VCaP (cell line): ENCODE data around the gene FARS2.

Experiments used
- H3K27ac ChIP-seq: fragments of 450-650 bp; 2 replicates; pipeline ENCODE4 v1.5.1; 2017
- CTCF ChIP-seq: fragments of 450-650 bp; conservative IDR thresholded peaks from 2 replicates; pipeline ENCODE4 v1.5.1; 2017; ENCODE audit warnings: mild to moderate bottlenecking, moderate library complexity

FARS2 gene

GRCh38 chr6:5450073-5450472, 188.8 kb downstream of the FARS2 start:
- H3K27ac ChIP-seq: no peak overlapping the region
- TF ChIP-seq CTCF: no peak

GRCh38 chr6:5453546-5453945, 192.2 kb downstream of the FARS2 start:
- H3K27ac ChIP-seq: no peak overlapping the region
- TF ChIP-seq CTCF: no peak

- TF ChIP-seq CTCF: no peak
- H3K27ac ChIP-seq: no peak overlapping the region
Observed at GRCh38 chr6:5455142-5455541, 193.8 kb downstream of the FARS2 start.

GRCh38 chr6:5457041-5457440, 195.7 kb downstream of the FARS2 start:
- no peak for TF ChIP-seq CTCF
- peak overlapping the region; percentile 83 for H3K27ac ChIP-seq

GRCh38 chr6:5457983-5458683, 196.8 kb downstream of the FARS2 start:
- no peak for TF ChIP-seq CTCF
- H3K27ac ChIP-seq: peak overlapping the region; percentile 83

- peak overlapping the region; percentile 83; the same call in 1 of the 2 replicates for H3K27ac ChIP-seq
- TF ChIP-seq CTCF: no peak
Observed at GRCh38 chr6:5459346-5459745, 198.0 kb downstream of the FARS2 start.

- no peak for TF ChIP-seq CTCF
- no peak overlapping the region for H3K27ac ChIP-seq
Observed at GRCh38 chr6:5461365-5461764, 200.1 kb downstream of the FARS2 start.
